WTC11 (cell line): ENCODE results near the gene BORCS5.

Source experiments
- CREB1 ChIP-seq: sonication (generic); formaldehyde crosslinking; IDR thresholded peaks from 2 replicates; pipeline ENCODE4 v1.8.0; 2023; ENCODE audit warnings: mild to moderate bottlenecking, missing genetic modification reagents
- FOXK1 ChIP-seq: sonication (generic); formaldehyde crosslinking; IDR thresholded peaks from 2 replicates; pipeline ENCODE4 v1.8.0; 2022; ENCODE audit warnings: mild to moderate bottlenecking, moderate library complexity, missing genetic modification reagents
- ZNF138 ChIP-seq: sonication (generic); formaldehyde crosslinking; conservative IDR thresholded peaks from 2 replicates; pipeline ENCODE4 v1.8.1; 2022; ENCODE audit warnings: mild to moderate bottlenecking, moderate library complexity, missing genetic modification reagents
- TF ChIP-seq, protein P1 (sequence below): fragments of 200-600 bp; IDR thresholded peaks from 2 replicates; pipeline ENCODE4 v1.8.0; 2022; ENCODE audit warnings: antibody characterized with exemption
- TF ChIP-seq, protein P2 (sequence below): sonication (generic); formaldehyde crosslinking; IDR thresholded peaks from 2 replicates; pipeline ENCODE4 v1.8.1; 2023; ENCODE audit warnings: mild to moderate bottlenecking, missing genetic modification reagents, borderline replicate concordance
- TF ChIP-seq, protein P3 (sequence below): sonication (generic); formaldehyde crosslinking; IDR thresholded peaks from 2 replicates; pipeline ENCODE4 v1.8.0; 2022; ENCODE audit warnings: mild to moderate bottlenecking, missing genetic modification reagents
- TF ChIP-seq, protein P4 (sequence below): sonication (generic); formaldehyde crosslinking; IDR thresholded peaks from 2 replicates; pipeline ENCODE4 v1.8.0; 2023; ENCODE audit warnings: missing genetic modification reagents
- TF ChIP-seq, protein P5 (sequence below): sonication (generic); formaldehyde crosslinking; IDR thresholded peaks from 2 replicates; pipeline ENCODE4 v1.8.1; 2023; ENCODE audit warnings: mild to moderate bottlenecking, missing genetic modification reagents, moderate library complexity
- TF ChIP-seq, protein P6 (sequence below): sonication (generic); formaldehyde crosslinking; IDR thresholded peaks from 2 replicates; pipeline ENCODE4 v1.8.0; 2023; ENCODE audit warnings: missing genetic modification reagents, mild to moderate bottlenecking, borderline replicate concordance
- TF ChIP-seq, protein P7 (sequence below): sonication (generic); formaldehyde crosslinking; IDR thresholded peaks from 2 replicates; pipeline ENCODE4 v1.8.0; 2022; ENCODE audit warnings: mild to moderate bottlenecking, missing genetic modification reagents

DNA sequence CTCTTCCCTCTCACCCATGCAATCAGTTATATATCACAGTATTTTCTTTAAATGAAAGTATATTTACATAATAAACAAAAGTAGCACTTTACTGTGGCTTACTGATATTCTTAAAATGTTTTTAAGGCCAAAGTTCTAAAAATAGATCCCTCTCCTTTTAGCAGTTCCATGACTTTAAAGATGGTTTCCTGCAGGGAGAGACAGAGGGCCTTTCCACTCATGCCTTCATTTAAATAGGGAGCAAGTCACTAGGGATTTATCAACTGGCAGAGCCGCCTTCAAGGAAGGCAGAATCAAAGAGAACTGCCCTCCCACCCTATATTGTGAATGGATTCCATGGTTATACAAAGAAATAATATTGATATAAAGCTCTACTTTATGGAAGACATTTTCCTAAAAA is 150.2 kb downstream of the BORCS5 start:
- TF ChIP-seq, protein P1, sequence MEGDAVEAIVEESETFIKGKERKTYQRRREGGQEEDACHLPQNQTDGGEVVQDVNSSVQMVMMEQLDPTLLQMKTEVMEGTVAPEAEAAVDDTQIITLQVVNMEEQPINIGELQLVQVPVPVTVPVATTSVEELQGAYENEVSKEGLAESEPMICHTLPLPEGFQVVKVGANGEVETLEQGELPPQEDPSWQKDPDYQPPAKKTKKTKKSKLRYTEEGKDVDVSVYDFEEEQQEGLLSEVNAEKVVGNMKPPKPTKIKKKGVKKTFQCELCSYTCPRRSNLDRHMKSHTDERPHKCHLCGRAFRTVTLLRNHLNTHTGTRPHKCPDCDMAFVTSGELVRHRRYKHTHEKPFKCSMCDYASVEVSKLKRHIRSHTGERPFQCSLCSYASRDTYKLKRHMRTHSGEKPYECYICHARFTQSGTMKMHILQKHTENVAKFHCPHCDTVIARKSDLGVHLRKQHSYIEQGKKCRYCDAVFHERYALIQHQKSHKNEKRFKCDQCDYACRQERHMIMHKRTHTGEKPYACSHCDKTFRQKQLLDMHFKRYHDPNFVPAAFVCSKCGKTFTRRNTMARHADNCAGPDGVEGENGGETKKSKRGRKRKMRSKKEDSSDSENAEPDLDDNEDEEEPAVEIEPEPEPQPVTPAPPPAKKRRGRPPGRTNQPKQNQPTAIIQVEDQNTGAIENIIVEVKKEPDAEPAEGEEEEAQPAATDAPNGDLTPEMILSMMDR: no peak
- TF ChIP-seq, protein P2, sequence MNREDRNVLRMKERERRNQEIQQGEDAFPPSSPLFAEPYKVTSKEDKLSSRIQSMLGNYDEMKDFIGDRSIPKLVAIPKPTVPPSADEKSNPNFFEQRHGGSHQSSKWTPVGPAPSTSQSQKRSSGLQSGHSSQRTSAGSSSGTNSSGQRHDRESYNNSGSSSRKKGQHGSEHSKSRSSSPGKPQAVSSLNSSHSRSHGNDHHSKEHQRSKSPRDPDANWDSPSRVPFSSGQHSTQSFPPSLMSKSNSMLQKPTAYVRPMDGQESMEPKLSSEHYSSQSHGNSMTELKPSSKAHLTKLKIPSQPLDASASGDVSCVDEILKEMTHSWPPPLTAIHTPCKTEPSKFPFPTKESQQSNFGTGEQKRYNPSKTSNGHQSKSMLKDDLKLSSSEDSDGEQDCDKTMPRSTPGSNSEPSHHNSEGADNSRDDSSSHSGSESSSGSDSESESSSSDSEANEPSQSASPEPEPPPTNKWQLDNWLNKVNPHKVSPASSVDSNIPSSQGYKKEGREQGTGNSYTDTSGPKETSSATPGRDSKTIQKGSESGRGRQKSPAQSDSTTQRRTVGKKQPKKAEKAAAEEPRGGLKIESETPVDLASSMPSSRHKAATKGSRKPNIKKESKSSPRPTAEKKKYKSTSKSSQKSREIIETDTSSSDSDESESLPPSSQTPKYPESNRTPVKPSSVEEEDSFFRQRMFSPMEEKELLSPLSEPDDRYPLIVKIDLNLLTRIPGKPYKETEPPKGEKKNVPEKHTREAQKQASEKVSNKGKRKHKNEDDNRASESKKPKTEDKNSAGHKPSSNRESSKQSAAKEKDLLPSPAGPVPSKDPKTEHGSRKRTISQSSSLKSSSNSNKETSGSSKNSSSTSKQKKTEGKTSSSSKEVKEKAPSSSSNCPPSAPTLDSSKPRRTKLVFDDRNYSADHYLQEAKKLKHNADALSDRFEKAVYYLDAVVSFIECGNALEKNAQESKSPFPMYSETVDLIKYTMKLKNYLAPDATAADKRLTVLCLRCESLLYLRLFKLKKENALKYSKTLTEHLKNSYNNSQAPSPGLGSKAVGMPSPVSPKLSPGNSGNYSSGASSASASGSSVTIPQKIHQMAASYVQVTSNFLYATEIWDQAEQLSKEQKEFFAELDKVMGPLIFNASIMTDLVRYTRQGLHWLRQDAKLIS: no peak
- TF ChIP-seq, protein P3, sequence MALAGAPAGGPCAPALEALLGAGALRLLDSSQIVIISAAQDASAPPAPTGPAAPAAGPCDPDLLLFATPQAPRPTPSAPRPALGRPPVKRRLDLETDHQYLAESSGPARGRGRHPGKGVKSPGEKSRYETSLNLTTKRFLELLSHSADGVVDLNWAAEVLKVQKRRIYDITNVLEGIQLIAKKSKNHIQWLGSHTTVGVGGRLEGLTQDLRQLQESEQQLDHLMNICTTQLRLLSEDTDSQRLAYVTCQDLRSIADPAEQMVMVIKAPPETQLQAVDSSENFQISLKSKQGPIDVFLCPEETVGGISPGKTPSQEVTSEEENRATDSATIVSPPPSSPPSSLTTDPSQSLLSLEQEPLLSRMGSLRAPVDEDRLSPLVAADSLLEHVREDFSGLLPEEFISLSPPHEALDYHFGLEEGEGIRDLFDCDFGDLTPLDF (CRISPR knock-in tag): no peak
- TF ChIP-seq, protein P4, sequence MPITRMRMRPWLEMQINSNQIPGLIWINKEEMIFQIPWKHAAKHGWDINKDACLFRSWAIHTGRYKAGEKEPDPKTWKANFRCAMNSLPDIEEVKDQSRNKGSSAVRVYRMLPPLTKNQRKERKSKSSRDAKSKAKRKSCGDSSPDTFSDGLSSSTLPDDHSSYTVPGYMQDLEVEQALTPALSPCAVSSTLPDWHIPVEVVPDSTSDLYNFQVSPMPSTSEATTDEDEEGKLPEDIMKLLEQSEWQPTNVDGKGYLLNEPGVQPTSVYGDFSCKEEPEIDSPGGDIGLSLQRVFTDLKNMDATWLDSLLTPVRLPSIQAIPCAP (CRISPR knock-in tag): no peak
- TF ChIP-seq, protein P5, sequence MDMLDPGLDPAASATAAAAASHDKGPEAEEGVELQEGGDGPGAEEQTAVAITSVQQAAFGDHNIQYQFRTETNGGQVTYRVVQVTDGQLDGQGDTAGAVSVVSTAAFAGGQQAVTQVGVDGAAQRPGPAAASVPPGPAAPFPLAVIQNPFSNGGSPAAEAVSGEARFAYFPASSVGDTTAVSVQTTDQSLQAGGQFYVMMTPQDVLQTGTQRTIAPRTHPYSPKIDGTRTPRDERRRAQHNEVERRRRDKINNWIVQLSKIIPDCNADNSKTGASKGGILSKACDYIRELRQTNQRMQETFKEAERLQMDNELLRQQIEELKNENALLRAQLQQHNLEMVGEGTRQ (CRISPR knock-in tag): no peak
- TF ChIP-seq, protein P6, sequence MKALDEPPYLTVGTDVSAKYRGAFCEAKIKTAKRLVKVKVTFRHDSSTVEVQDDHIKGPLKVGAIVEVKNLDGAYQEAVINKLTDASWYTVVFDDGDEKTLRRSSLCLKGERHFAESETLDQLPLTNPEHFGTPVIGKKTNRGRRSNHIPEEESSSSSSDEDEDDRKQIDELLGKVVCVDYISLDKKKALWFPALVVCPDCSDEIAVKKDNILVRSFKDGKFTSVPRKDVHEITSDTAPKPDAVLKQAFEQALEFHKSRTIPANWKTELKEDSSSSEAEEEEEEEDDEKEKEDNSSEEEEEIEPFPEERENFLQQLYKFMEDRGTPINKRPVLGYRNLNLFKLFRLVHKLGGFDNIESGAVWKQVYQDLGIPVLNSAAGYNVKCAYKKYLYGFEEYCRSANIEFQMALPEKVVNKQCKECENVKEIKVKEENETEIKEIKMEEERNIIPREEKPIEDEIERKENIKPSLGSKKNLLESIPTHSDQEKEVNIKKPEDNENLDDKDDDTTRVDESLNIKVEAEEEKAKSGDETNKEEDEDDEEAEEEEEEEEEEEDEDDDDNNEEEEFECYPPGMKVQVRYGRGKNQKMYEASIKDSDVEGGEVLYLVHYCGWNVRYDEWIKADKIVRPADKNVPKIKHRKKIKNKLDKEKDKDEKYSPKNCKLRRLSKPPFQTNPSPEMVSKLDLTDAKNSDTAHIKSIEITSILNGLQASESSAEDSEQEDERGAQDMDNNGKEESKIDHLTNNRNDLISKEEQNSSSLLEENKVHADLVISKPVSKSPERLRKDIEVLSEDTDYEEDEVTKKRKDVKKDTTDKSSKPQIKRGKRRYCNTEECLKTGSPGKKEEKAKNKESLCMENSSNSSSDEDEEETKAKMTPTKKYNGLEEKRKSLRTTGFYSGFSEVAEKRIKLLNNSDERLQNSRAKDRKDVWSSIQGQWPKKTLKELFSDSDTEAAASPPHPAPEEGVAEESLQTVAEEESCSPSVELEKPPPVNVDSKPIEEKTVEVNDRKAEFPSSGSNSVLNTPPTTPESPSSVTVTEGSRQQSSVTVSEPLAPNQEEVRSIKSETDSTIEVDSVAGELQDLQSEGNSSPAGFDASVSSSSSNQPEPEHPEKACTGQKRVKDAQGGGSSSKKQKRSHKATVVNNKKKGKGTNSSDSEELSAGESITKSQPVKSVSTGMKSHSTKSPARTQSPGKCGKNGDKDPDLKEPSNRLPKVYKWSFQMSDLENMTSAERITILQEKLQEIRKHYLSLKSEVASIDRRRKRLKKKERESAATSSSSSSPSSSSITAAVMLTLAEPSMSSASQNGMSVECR (CRISPR knock-in tag): no peak
- TF ChIP-seq, protein P7, sequence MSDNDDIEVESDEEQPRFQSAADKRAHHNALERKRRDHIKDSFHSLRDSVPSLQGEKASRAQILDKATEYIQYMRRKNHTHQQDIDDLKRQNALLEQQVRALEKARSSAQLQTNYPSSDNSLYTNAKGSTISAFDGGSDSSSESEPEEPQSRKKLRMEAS (CRISPR knock-in tag): no peak
- no peak for TF ChIP-seq CREB1 (CRISPR knock-in tag)
- no peak for TF ChIP-seq FOXK1 (CRISPR knock-in tag)
- no peak for TF ChIP-seq ZNF138 (CRISPR knock-in tag)
